Neutrophil (primary cell): ENCODE results near the gene SPACA4.

Experiments
- H3K27ac ChIP-seq: fragments of 200-600 bp; sonication (generic); 2 replicates; pipeline ENCODE4 v1.5.1; 2016; ENCODE audit warnings: mild to moderate bottlenecking, moderate library complexity
- H3K27me3 ChIP-seq: fragments of 200-600 bp; sonication (generic); 2 replicates; pipeline ENCODE4 v1.6.0; 2016; ENCODE audit warnings: mild to moderate bottlenecking
- H3K36me3 ChIP-seq: fragments of 200-600 bp; sonication (generic); 2 replicates; pipeline ENCODE4 v1.5.1; 2017
- H3K4me1 ChIP-seq, 2 experiments: fragments of 200-600 bp in 1 of 2; sonication (generic) in 1 of 2; 1 replicate in 1 of 2; 2 replicates in 1 of 2; pipeline versions ENCODE4 v1.5.1 to v1.6.1; 2013 to 2016; ENCODE audit warnings: low read depth in 1 of 2, low read length in 1 of 2, mild to moderate bottlenecking in 1 of 2, moderate library complexity in 1 of 2; ENCODE audit not compliant: control insufficient read depth in 1 of 2, insufficient read depth in 1 of 2
- H3K4me3 ChIP-seq, 2 experiments: fragments of 200-600 bp in 1 of 2; sonication (generic) in 1 of 2; 1 replicate in 1 of 2; 2 replicates in 1 of 2; pipeline ENCODE4 v1.5.1; 2013 to 2016; ENCODE audit warnings: low read depth in 1 of 2, low read length in 1 of 2, mild to moderate bottlenecking in 1 of 2, moderate library complexity in 1 of 2
- H3K9me3 ChIP-seq: fragments of 200-600 bp; sonication (generic); 2 replicates; pipeline ENCODE4 v1.5.1; 2016
- TF ChIP-seq, protein P1 (sequence below): fragments of 200-600 bp; sonication (generic); IDR thresholded peaks from 2 replicates; pipeline ENCODE4 v1.5.1; 2016; ENCODE audit warnings: antibody characterized with exemption

The SPACA4 gene

DNA sequence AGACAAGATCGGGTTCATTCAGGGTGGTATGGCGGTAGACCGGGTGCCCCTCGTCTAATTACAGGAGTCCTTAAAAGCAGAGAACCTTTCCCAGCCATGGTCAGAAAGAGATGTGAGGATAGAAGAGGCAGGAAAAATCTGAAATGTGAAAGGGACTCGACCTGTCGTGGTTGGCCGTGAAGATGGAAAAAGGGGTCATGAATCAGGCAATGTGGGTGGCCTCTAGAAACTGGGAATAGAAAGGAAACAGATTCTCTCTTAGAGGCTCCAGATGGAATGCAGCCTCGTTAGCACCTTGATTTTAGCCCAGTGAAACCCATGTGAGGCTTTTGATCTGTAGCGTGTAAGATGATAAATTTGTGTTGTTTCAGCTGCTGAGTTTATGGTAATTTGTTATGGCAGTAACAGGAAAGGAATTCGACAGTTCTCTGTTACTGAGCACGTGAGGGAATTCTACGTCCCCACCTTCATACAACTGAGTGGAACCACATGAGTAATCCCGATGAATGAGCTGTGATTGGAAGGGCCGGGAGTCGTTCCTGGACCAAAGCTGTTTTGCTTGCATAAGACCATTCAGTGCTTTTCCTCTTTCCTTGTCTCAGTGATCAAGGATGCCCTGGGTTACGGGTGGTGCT lies 50.4 kb downstream of the SPACA4 start:
- TF ChIP-seq, protein P1, sequence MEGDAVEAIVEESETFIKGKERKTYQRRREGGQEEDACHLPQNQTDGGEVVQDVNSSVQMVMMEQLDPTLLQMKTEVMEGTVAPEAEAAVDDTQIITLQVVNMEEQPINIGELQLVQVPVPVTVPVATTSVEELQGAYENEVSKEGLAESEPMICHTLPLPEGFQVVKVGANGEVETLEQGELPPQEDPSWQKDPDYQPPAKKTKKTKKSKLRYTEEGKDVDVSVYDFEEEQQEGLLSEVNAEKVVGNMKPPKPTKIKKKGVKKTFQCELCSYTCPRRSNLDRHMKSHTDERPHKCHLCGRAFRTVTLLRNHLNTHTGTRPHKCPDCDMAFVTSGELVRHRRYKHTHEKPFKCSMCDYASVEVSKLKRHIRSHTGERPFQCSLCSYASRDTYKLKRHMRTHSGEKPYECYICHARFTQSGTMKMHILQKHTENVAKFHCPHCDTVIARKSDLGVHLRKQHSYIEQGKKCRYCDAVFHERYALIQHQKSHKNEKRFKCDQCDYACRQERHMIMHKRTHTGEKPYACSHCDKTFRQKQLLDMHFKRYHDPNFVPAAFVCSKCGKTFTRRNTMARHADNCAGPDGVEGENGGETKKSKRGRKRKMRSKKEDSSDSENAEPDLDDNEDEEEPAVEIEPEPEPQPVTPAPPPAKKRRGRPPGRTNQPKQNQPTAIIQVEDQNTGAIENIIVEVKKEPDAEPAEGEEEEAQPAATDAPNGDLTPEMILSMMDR = no peak
- H3K27me3 ChIP-seq = peaks cover 11% of the 10 kb centered on the region
- no peak overlapping the region for H3K4me3 ChIP-seq
- H3K27ac ChIP-seq = no peak overlapping the region
- no peaks in the 10 kb centered on the region for H3K36me3 ChIP-seq
- no peaks in the 10 kb centered on the region for H3K9me3 ChIP-seq
- H3K4me1 ChIP-seq = peaks cover 0 to 14% of the 10 kb centered on the region in 2 experiments
